HepG2 (cell line): ENCODE data around the gene DNAJB11.

ENCODE experiments used
- CREB1 ChIP-seq, 2 experiments: fragments of 450-650 bp in 1 of 2; IDR thresholded peaks; 2 replicates each; pipeline ENCODE4 v1.6.1; 2016 to 2017; ENCODE audit warnings: control low read depth in 1 of 2, mild to moderate bottlenecking in 1 of 2, missing compliant biosample characterization in 1 of 2, missing genetic modification characterization in 1 of 2
- POLR2A ChIP-seq, 2 experiments: IDR thresholded peaks; 2 replicates each; pipeline ENCODE4 v1.6.1; 2011; ENCODE audit warnings: low read depth in 2 of 2, low read length in 2 of 2, mild to moderate bottlenecking in 1 of 2, moderate library complexity in 1 of 2; ENCODE audit not compliant: insufficient read depth in 1 of 2
- SMC3 ChIP-seq: IDR thresholded peaks from 2 replicates; pipeline ENCODE4 v1.6.1; 2011; ENCODE audit warnings: low read length, improper control_type of control experiment
- SNAPC2 ChIP-seq: sonication (generic); formaldehyde crosslinking; IDR thresholded peaks from 2 replicates; pipeline ENCODE4 v1.8.1; 2022; ENCODE audit warnings: mild to moderate bottlenecking, missing genetic modification reagents
- YY1 ChIP-seq: IDR thresholded peaks from 2 replicates; pipeline ENCODE4 v1.6.1; 2011; ENCODE audit warnings: low read length, low read depth, moderate library complexity, mild to moderate bottlenecking; ENCODE audit not compliant: insufficient read depth, insufficient replicate concordance
- ZNF10 ChIP-seq: sonication (generic); formaldehyde crosslinking; IDR thresholded peaks from 2 replicates; pipeline ENCODE4 v1.4.0; 2020; ENCODE audit warnings: mild to moderate bottlenecking, low read depth, missing genetic modification reagents, borderline replicate concordance
- TF ChIP-seq, protein P1 (sequence below): sonication (generic); formaldehyde crosslinking; IDR thresholded peaks from 2 replicates; pipeline ENCODE4 v1.4.0; 2020; ENCODE audit warnings: missing genetic modification reagents
- TF ChIP-seq, protein P2 (sequence below): sonication (generic); formaldehyde crosslinking; IDR thresholded peaks from 2 replicates; pipeline ENCODE4 v1.9.0; 2021; ENCODE audit warnings: missing genetic modification reagents, borderline replicate concordance
- TF ChIP-seq, protein P3 (sequence below): IDR thresholded peaks from 2 replicates; pipeline ENCODE4 v1.6.1; 2016
- TF ChIP-seq, protein P4 (sequence below): sonication (generic); formaldehyde crosslinking; IDR thresholded peaks from 2 replicates; pipeline ENCODE4 v1.5.0; 2020; ENCODE audit warnings: mild to moderate bottlenecking, missing genetic modification reagents, moderate library complexity

DNA sequence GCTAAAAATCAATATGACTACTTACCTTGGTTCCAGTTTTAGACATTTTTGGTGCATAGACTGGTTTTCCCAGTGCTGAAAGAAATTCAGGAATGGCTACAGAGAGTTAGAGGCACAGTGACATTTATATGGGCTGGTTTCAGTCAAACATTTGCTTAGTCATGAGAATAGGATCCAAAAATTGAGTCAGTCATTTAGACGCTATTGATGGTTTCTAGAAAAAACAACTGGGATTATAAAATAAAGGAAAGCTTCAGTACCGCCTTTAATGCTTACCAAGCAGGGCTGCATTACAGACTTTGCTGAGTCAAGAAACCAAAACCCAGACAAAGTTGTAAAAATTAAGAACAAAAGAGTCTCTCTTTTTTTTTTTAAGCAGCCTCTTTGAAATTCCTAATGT, 26.2 kb upstream of the DNAJB11 start, which contains the start of gene CRYGS:
- TF ChIP-seq SMC3 (no peak), POLR2A (IDR thresholded peaks at IDR 0.05; ENCODE audit: insufficient read depth in 1 of 2, low read depth in 2 of 2, low read length in 2 of 2) (no peak), CREB1 (IDR thresholded peaks at IDR 0.05) (no peak), CREB1 (CRISPR knock-in tag; IDR thresholded peaks at IDR 0.05) (no peak), SNAPC2 (CRISPR knock-in tag) (no peak), YY1 (no peak), ZNF10 (no peak)
- TF ChIP-seq, protein P1, sequence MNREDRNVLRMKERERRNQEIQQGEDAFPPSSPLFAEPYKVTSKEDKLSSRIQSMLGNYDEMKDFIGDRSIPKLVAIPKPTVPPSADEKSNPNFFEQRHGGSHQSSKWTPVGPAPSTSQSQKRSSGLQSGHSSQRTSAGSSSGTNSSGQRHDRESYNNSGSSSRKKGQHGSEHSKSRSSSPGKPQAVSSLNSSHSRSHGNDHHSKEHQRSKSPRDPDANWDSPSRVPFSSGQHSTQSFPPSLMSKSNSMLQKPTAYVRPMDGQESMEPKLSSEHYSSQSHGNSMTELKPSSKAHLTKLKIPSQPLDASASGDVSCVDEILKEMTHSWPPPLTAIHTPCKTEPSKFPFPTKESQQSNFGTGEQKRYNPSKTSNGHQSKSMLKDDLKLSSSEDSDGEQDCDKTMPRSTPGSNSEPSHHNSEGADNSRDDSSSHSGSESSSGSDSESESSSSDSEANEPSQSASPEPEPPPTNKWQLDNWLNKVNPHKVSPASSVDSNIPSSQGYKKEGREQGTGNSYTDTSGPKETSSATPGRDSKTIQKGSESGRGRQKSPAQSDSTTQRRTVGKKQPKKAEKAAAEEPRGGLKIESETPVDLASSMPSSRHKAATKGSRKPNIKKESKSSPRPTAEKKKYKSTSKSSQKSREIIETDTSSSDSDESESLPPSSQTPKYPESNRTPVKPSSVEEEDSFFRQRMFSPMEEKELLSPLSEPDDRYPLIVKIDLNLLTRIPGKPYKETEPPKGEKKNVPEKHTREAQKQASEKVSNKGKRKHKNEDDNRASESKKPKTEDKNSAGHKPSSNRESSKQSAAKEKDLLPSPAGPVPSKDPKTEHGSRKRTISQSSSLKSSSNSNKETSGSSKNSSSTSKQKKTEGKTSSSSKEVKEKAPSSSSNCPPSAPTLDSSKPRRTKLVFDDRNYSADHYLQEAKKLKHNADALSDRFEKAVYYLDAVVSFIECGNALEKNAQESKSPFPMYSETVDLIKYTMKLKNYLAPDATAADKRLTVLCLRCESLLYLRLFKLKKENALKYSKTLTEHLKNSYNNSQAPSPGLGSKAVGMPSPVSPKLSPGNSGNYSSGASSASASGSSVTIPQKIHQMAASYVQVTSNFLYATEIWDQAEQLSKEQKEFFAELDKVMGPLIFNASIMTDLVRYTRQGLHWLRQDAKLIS (CRISPR knock-in tag) = no peak
- TF ChIP-seq, protein P2, sequence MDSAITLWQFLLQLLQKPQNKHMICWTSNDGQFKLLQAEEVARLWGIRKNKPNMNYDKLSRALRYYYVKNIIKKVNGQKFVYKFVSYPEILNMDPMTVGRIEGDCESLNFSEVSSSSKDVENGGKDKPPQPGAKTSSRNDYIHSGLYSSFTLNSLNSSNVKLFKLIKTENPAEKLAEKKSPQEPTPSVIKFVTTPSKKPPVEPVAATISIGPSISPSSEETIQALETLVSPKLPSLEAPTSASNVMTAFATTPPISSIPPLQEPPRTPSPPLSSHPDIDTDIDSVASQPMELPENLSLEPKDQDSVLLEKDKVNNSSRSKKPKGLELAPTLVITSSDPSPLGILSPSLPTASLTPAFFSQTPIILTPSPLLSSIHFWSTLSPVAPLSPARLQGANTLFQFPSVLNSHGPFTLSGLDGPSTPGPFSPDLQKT = no peak
- TF ChIP-seq, protein P3, sequence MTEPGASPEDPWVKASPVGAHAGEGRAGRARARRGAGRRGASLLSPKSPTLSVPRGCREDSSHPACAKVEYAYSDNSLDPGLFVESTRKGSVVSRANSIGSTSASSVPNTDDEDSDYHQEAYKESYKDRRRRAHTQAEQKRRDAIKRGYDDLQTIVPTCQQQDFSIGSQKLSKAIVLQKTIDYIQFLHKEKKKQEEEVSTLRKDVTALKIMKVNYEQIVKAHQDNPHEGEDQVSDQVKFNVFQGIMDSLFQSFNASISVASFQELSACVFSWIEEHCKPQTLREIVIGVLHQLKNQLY (CRISPR knock-in tag) = no peak
- TF ChIP-seq, protein P4, sequence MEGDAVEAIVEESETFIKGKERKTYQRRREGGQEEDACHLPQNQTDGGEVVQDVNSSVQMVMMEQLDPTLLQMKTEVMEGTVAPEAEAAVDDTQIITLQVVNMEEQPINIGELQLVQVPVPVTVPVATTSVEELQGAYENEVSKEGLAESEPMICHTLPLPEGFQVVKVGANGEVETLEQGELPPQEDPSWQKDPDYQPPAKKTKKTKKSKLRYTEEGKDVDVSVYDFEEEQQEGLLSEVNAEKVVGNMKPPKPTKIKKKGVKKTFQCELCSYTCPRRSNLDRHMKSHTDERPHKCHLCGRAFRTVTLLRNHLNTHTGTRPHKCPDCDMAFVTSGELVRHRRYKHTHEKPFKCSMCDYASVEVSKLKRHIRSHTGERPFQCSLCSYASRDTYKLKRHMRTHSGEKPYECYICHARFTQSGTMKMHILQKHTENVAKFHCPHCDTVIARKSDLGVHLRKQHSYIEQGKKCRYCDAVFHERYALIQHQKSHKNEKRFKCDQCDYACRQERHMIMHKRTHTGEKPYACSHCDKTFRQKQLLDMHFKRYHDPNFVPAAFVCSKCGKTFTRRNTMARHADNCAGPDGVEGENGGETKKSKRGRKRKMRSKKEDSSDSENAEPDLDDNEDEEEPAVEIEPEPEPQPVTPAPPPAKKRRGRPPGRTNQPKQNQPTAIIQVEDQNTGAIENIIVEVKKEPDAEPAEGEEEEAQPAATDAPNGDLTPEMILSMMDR = no peak
